Stimulated activated CD4-positive, alpha-beta T cell treated with anti-CD3 and anti-CD28 coated beads, Interleukin-4, amount 100 ng/mL, for 48 hours (primary cell): ENCODE data around the gene SCARF1.

Experiments used
- DNase-seq, 2 donors: peaks; one replicate each; pipeline ENCODE4 v3.0.0-alpha.2; 2020; ENCODE audit warnings: low read depth in 2 of 2

SCARF1 gene

DNA sequence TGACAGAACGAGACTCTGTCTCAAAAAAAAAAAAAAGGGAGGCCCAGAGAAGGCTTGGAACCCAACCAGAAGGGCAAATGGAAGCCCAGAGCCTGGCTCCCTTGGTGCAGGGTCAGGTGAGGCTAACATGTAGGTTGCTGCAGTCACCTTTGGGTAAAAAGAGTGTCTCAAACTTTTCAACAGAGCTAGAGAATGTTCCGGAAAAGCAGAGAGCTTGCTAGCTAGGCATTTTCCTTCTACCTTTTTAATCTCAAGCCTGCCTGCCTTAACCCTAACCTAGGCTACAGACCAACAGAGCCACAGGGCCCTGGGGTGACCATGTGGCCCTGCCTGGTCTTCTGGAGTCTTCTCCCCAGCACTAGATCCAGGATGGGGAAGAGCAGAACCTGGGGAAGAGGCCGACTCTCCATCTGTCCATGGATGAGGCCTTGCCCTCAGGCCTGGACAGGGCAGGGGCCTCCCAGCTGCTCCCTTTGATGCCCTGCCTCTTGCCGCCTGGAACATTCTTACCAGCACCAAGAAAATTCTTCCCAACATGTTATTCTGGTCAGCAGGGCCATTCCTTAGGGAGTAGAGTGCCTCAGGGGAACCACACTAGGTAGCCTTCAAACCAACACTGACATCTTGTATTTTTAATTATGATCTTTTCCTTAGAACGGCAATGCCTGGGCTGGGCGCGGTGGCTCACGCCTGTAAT, 47.0 kb downstream of the SCARF1 start:
- no peak for DNase-seq

DNA sequence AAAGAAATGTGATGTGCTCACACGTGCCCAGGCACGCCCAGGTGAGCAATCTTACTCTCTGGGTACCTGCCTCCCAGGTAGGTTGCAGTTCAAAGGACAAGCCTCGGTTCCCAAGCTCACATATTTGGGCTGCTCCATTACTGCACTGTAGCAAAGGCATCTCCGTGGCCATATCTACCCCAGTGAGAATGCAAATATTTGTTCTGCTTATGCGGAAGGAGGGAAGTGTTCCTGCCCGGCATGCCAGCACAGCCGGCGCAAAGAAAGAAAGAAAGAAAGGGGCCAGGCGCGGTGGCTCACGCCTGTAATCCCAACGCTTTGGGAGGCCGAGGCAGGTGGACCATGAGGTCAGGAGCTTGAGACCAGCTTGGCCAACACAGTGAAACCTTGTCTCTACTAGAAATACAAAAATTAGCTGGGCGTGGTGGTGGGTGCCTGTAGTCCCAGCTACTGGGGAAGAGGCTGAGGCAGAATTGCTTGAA, 47.6 kb downstream of the SCARF1 start:
- DNase-seq: no peak

- no peak for DNase-seq
Observed at GRCh38 chr17:1593630-1593931, 52.0 kb downstream of the SCARF1 start.

DNA sequence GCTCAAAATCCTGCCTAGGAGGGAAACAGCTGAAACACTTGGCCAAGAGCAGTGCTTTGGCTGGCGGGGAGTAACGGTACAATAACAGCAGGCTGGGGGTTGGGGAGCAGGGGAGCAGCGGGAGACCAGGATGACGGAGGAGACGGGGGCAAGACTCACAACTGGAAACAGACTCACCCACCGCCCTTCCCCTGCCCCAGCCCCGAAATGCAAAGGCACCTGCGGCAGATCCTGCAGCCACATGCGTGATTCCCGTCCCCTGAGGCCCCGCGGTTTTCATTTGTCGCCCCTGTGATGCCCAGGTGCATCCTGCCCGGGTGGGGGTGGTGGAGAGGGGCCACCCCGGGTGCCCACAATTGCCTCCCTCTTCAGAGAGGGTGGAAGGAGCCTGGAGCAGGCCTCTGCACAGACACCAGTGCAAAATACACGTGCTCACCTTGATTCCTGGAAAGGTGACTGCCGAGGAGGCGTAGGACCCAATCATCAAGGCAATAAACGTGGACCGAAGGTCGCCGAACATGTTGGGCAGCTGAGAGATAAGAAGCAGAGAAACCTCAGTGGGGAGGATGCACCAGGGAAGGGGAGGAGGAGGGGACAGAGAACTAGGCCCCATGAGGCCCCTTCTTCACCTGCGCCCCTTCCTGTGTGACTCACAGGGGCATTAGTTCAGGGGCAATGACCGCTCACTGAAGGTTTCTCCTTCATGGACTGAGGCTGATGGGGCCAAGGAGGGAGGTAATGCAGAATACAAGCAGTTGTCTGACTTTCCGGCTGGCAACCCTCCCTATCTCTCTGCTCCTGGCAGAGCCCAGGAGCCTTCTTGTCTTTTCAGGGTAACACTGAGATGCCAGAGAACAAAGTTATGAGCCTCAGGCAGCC, 52.5 kb downstream of the SCARF1 start:
- DNase-seq: no peak

- no peak for DNase-seq
Observed at GRCh38 chr17:1591474-1592090, 54.0 kb downstream of the SCARF1 start.

DNA sequence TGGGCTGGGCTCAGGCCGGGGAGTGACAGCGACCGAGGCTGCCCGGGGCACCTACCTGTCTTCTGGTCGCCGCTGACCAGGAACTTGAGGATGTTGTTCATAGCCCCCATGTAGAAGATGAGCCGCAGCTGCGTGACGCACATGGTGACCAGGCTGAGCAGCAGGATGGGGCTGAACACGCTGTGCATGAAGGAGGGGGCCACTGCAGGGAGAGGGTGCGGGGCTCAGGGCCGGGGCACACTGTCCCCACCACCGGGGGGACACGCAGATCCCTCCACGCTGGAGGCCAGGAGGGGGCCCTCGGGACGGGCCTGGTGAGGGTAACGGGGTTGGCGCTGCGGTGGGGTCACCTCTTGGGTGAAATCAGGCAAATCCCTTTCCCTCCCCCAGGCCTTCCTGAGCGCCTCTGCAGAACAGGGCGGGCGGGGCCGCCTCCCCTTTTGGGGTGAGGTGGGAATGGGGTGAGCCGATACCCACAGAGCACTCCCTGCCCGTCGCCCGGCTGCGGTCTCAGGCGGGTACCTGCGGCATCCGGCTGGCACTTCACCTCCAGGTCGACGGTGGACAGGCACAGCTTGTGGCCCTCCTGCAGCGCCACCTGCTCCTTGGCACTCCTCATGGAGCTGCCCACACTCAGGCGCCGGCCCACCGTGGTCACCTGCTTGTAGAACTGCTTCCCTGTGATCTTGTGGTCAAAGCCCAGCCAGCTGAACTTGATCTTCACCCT, 54.6 kb downstream of the SCARF1 start:
- DNase-seq: no peak

GRCh38 chr17:1590029-1590746, 55.3 kb downstream of the SCARF1 start:
- DNase-seq: peak in 1 of 2 donors; percentile 23

- no peak for DNase-seq
Observed at GRCh38 chr17:1588821-1589585, 56.5 kb downstream of the SCARF1 start.

DNA sequence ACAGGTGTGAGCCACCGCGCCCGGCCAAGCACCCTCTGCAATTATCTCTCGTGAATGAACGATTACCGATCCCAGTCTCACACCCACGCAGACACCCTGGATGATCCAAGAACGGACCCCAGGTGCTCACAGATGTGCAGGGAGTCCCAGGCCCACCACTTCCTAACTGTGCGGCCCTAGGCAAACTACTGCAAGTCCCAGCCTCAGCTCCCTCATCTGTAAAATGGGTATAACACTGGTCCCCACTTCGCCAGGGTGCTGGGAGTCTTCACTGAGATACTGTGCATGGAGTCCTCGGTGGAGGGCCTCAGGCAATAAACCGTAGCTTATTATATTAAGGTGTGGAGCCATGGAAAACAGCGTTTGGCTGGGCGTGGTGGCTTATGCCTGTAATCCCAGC, 61.4 kb downstream of the SCARF1 start:
- DNase-seq: no peak
